ENCODE results near the gene MITF. TPM values are rescaled to one million over a fixed set of nuclear protein-coding genes. Genes with fewer than 3 reads are reported as not detected.
"Not testable (repeated sequence)": the region's sequence is repeated elsewhere in the genome, so short reads cannot be mapped to it uniquely, and the experiment has no call there.

MITF gene
- polyA plus RNA-seq, 4 donors: 0.22 to 2.2 (median 1.6) TPM

- H3K36me3 ChIP-seq (ENCODE audit: control insufficient read depth in 3 of 3, insufficient read depth in 2 of 3, low read depth in 1 of 3, low read length in 3 of 3); H3K4me3 ChIP-seq (ENCODE audit: low read depth in 1 of 3, low read length in 3 of 3); H3K4me1 ChIP-seq (ENCODE audit: control insufficient read depth in 3 of 3, insufficient read depth in 2 of 3, low read depth in 1 of 3, low read length in 2 of 3); H3K27ac ChIP-seq (ENCODE audit: low read depth in 1 of 3, low read length in 2 of 3); FAIRE-seq; H3K9me3 ChIP-seq (ENCODE audit: control insufficient read depth in 2 of 2, insufficient read depth in 1 of 2, low read depth in 1 of 2, low read length in 1 of 2); DNase-seq; H3K27me3 ChIP-seq (ENCODE audit: control insufficient read depth in 3 of 3, insufficient read depth in 3 of 3, low read length in 3 of 3): not testable (repeated sequence)
- WGBS, 3 donors: 88 to 94% (median 92%) methylated on average over 3 of the region's 4 CpGs
Observed at GRCh38 chr3:69796126-69796525, 56.9 kb downstream of the MITF start.

GRCh38 chr3:69803681-69804270 lies 64.5 kb downstream of the MITF start:
- WGBS, 3 donors: 74 to 88% (median 76%) methylated on average over 4 of the region's 4 CpGs
- FAIRE-seq (no peak), DNase-seq (no peak)
- no peaks in the 10 kb centered on the region for H3K9me3 ChIP-seq (ENCODE audit: control insufficient read depth in 2 of 2, insufficient read depth in 1 of 2, low read depth in 1 of 2, low read length in 1 of 2)
- H3K4me1 ChIP-seq (ENCODE audit: control insufficient read depth in 3 of 3, insufficient read depth in 2 of 3, low read depth in 1 of 3, low read length in 2 of 3): no peaks in the 10 kb centered on the region
- no peaks in the 10 kb centered on the region for H3K36me3 ChIP-seq (ENCODE audit: control insufficient read depth in 3 of 3, insufficient read depth in 2 of 3, low read depth in 1 of 3, low read length in 3 of 3)
- no peak overlapping the region for H3K27ac ChIP-seq (ENCODE audit: low read depth in 1 of 3, low read length in 2 of 3)
- H3K27me3 ChIP-seq (ENCODE audit: control insufficient read depth in 3 of 3, insufficient read depth in 3 of 3, low read length in 3 of 3): no peaks in the 10 kb centered on the region
- H3K4me3 ChIP-seq (ENCODE audit: low read depth in 1 of 3, low read length in 3 of 3): no peak overlapping the region

- no peak overlapping the region for H3K4me3 ChIP-seq (ENCODE audit: low read depth in 1 of 3, low read length in 3 of 3)
- H3K27me3 ChIP-seq (ENCODE audit: control insufficient read depth in 3 of 3, insufficient read depth in 3 of 3, low read length in 3 of 3): no peaks in the 10 kb centered on the region
- no peak overlapping the region for H3K27ac ChIP-seq (ENCODE audit: low read depth in 1 of 3, low read length in 2 of 3)
- FAIRE-seq: no peak
- H3K9me3 ChIP-seq (ENCODE audit: control insufficient read depth in 2 of 2, insufficient read depth in 1 of 2, low read depth in 1 of 2, low read length in 1 of 2): no peaks in the 10 kb centered on the region
- H3K4me1 ChIP-seq (ENCODE audit: control insufficient read depth in 3 of 3, insufficient read depth in 2 of 3, low read depth in 1 of 3, low read length in 2 of 3): no peaks in the 10 kb centered on the region
- 80 to 95% (median 91%) methylated on average over 4 of the region's 4 CpGs for WGBS, 3 donors
- DNase-seq: no peak
- no peaks in the 10 kb centered on the region for H3K36me3 ChIP-seq (ENCODE audit: control insufficient read depth in 3 of 3, insufficient read depth in 2 of 3, low read depth in 1 of 3, low read length in 3 of 3)
Observed at GRCh38 chr3:69805491-69805890, 66.2 kb downstream of the MITF start.

- FAIRE-seq (no peak), DNase-seq (no peak)
- Histone ChIP-seq H3K36me3 (ENCODE audit: control insufficient read depth in 3 of 3, insufficient read depth in 2 of 3, low read depth in 1 of 3, low read length in 3 of 3) (no peaks in the 10 kb centered on the region), H3K4me1 (ENCODE audit: control insufficient read depth in 3 of 3, insufficient read depth in 2 of 3, low read depth in 1 of 3, low read length in 2 of 3) (no peaks in the 10 kb centered on the region), H3K4me3 (ENCODE audit: low read depth in 1 of 3, low read length in 3 of 3) (no peak overlapping the region), H3K27me3 (ENCODE audit: control insufficient read depth in 3 of 3, insufficient read depth in 3 of 3, low read length in 3 of 3) (no peaks in the 10 kb centered on the region), H3K9me3 (ENCODE audit: control insufficient read depth in 2 of 2, insufficient read depth in 1 of 2, low read depth in 1 of 2, low read length in 1 of 2) (no peaks in the 10 kb centered on the region), H3K27ac (ENCODE audit: low read depth in 1 of 3, low read length in 2 of 3) (no peak overlapping the region)
- 64 to 86% (median 65%) methylated on average over 1 of the region's 1 CpG for WGBS, 3 donors
Observed at GRCh38 chr3:69806735-69807438, 67.6 kb downstream of the MITF start.

GRCh38 chr3:69807674-69808073 lies 68.4 kb downstream of the MITF start:
- no peaks in the 10 kb centered on the region for H3K27me3 ChIP-seq (ENCODE audit: control insufficient read depth in 3 of 3, insufficient read depth in 3 of 3, low read length in 3 of 3)
- no peaks in the 10 kb centered on the region for H3K9me3 ChIP-seq (ENCODE audit: control insufficient read depth in 2 of 2, insufficient read depth in 1 of 2, low read depth in 1 of 2, low read length in 1 of 2)
- no peak overlapping the region for H3K4me3 ChIP-seq (ENCODE audit: low read depth in 1 of 3, low read length in 3 of 3)
- WGBS, 3 donors: 57 to 88% (median 67%) methylated on average over 1 of the region's 1 CpG
- DNase-seq (no peak), FAIRE-seq (no peak)
- no peak overlapping the region for H3K27ac ChIP-seq (ENCODE audit: low read depth in 1 of 3, low read length in 2 of 3)
- H3K36me3 ChIP-seq (ENCODE audit: control insufficient read depth in 3 of 3, insufficient read depth in 2 of 3, low read depth in 1 of 3, low read length in 3 of 3): no peaks in the 10 kb centered on the region
- H3K4me1 ChIP-seq (ENCODE audit: control insufficient read depth in 3 of 3, insufficient read depth in 2 of 3, low read depth in 1 of 3, low read length in 2 of 3): no peaks in the 10 kb centered on the region

- Histone ChIP-seq H3K9me3 (ENCODE audit: control insufficient read depth in 2 of 2, insufficient read depth in 1 of 2, low read depth in 1 of 2, low read length in 1 of 2) (no peaks in the 10 kb centered on the region), H3K4me3 (ENCODE audit: low read depth in 1 of 3, low read length in 3 of 3) (no peak overlapping the region), H3K36me3 (ENCODE audit: control insufficient read depth in 3 of 3, insufficient read depth in 2 of 3, low read depth in 1 of 3, low read length in 3 of 3) (no peaks in the 10 kb centered on the region), H3K4me1 (ENCODE audit: control insufficient read depth in 3 of 3, insufficient read depth in 2 of 3, low read depth in 1 of 3, low read length in 2 of 3) (no peaks in the 10 kb centered on the region), H3K27me3 (ENCODE audit: control insufficient read depth in 3 of 3, insufficient read depth in 3 of 3, low read length in 3 of 3) (no peaks in the 10 kb centered on the region), H3K27ac (ENCODE audit: low read depth in 1 of 3, low read length in 2 of 3) (no peak overlapping the region)
- 70 to 100% (median 80%) methylated on average over 1 of the region's 1 CpG for WGBS, 3 donors
- no peak for FAIRE-seq
- no peak for DNase-seq
Observed at GRCh38 chr3:69809076-69809835, 70.0 kb downstream of the MITF start.

GRCh38 chr3:69811452-69812401 lies 72.5 kb downstream of the MITF start:
- no peaks in the 10 kb centered on the region for H3K27me3 ChIP-seq (ENCODE audit: control insufficient read depth in 3 of 3, insufficient read depth in 3 of 3, low read length in 3 of 3)
- no peaks in the 10 kb centered on the region for H3K9me3 ChIP-seq (ENCODE audit: control insufficient read depth in 2 of 2, insufficient read depth in 1 of 2, low read depth in 1 of 2, low read length in 1 of 2)
- no peak for FAIRE-seq
- H3K27ac ChIP-seq (ENCODE audit: low read depth in 1 of 3, low read length in 2 of 3): no peak overlapping the region
- WGBS, 3 donors: 37 to 68% (median 43%) methylated on average over 4 of the region's 4 CpGs
- no peaks in the 10 kb centered on the region for H3K4me1 ChIP-seq (ENCODE audit: control insufficient read depth in 3 of 3, insufficient read depth in 2 of 3, low read depth in 1 of 3, low read length in 2 of 3)
- H3K36me3 ChIP-seq (ENCODE audit: control insufficient read depth in 3 of 3, insufficient read depth in 2 of 3, low read depth in 1 of 3, low read length in 3 of 3): no peaks in the 10 kb centered on the region
- no peak for DNase-seq
- H3K4me3 ChIP-seq (ENCODE audit: low read depth in 1 of 3, low read length in 3 of 3): no peak overlapping the region

- no peaks in the 10 kb centered on the region for H3K9me3 ChIP-seq (ENCODE audit: control insufficient read depth in 2 of 2, insufficient read depth in 1 of 2, low read depth in 1 of 2, low read length in 1 of 2)
- DNase-seq (no peak), FAIRE-seq (no peak)
- no peaks in the 10 kb centered on the region for H3K4me1 ChIP-seq (ENCODE audit: control insufficient read depth in 3 of 3, insufficient read depth in 2 of 3, low read depth in 1 of 3, low read length in 2 of 3)
- H3K27me3 ChIP-seq (ENCODE audit: control insufficient read depth in 3 of 3, insufficient read depth in 3 of 3, low read length in 3 of 3): no peaks in the 10 kb centered on the region
- 33 to 55% (median 51%) methylated on average over 1 of the region's 1 CpG for WGBS, 3 donors
- H3K27ac ChIP-seq (ENCODE audit: low read depth in 1 of 3, low read length in 2 of 3): no peak overlapping the region
- H3K36me3 ChIP-seq (ENCODE audit: control insufficient read depth in 3 of 3, insufficient read depth in 2 of 3, low read depth in 1 of 3, low read length in 3 of 3): no peaks in the 10 kb centered on the region
- H3K4me3 ChIP-seq (ENCODE audit: low read depth in 1 of 3, low read length in 3 of 3): no peak overlapping the region
Observed at GRCh38 chr3:69815970-69816369, 76.7 kb downstream of the MITF start.
